Mesenchymal stem cell (in vitro differentiated cells and primary cell): Measurements from ENCODE around the gene PSG5. TPM values are rescaled to one million over a fixed set of nuclear protein-coding genes. Genes with fewer than 3 reads are reported as not detected.
"Not testable (repeated sequence)": the region's sequence is repeated elsewhere in the genome, so short reads cannot be mapped to it uniquely, and the experiment has no call there.

Source experiments
- DNase-seq: peaks from one replicate; pipeline ENCODE4 v3.0.0-alpha.2; 2013
- H2AFZ ChIP-seq: one replicate; pipeline ENCODE4 v1.6.1; 2013; ENCODE audit warnings: low read depth, mild to moderate bottlenecking, control low read depth, inconsistent platforms, low read length, moderate library complexity
- H2AK5ac ChIP-seq: 2 replicates; pipeline ENCODE4 v1.6.1; 2013; ENCODE audit warnings: low read length, moderate library complexity, mild to moderate bottlenecking, inconsistent platforms; ENCODE audit not compliant: severe bottlenecking
- H2BK120ac ChIP-seq: one replicate; pipeline ENCODE4 v1.6.1; 2013; ENCODE audit warnings: low read depth, mild to moderate bottlenecking, inconsistent platforms, low read length, moderate library complexity
- H2BK12ac ChIP-seq, 2 experiments: one replicate each; pipeline ENCODE4 v1.6.1; 2013; ENCODE audit warnings: inconsistent platforms in 2 of 2, low read length in 2 of 2, mild to moderate bottlenecking in 2 of 2, moderate library complexity in 2 of 2, control low read depth in 1 of 2
- H2BK15ac ChIP-seq: one replicate; pipeline ENCODE4 v1.6.1; 2013; ENCODE audit warnings: mild to moderate bottlenecking, low read depth, inconsistent platforms; ENCODE audit not compliant: poor library complexity, severe bottlenecking
- H2BK5ac ChIP-seq: 2 replicates; pipeline ENCODE4 v1.6.1; 2013; ENCODE audit warnings: low read depth, mild to moderate bottlenecking, low read length, control low read depth, inconsistent platforms; ENCODE audit not compliant: poor library complexity, severe bottlenecking
- H3K14ac ChIP-seq, 2 experiments: one replicate each; pipeline ENCODE4 v1.6.1; 2013; ENCODE audit warnings: inconsistent platforms in 2 of 2, low read length in 2 of 2, control low read depth in 1 of 2, mild to moderate bottlenecking in 1 of 2, moderate library complexity in 1 of 2
- H3K18ac ChIP-seq, 2 experiments: one replicate each; pipeline ENCODE4 v1.6.1; 2013; ENCODE audit warnings: inconsistent platforms in 2 of 2, low read length in 2 of 2, control low read depth in 1 of 2, low read depth in 1 of 2, mild to moderate bottlenecking in 1 of 2
- H3K23ac ChIP-seq, 2 experiments: one replicate each; pipeline ENCODE4 v1.6.1; 2013; ENCODE audit warnings: inconsistent platforms in 2 of 2, low read length in 2 of 2, mild to moderate bottlenecking in 2 of 2, moderate library complexity in 2 of 2, control low read depth in 1 of 2
- H3K27ac ChIP-seq: 2 replicates; pipeline ENCODE4 v1.5.1; 2013; ENCODE audit warnings: mild to moderate bottlenecking, moderate library complexity, low read length, control low read depth, inconsistent platforms; ENCODE audit not compliant: poor library complexity, severe bottlenecking
- H3K27me3 ChIP-seq, 2 experiments: 2 replicates each; pipeline versions ENCODE4 v1.6.1 to v1.7.0; 2013; ENCODE audit warnings: low read length in 2 of 2, mild to moderate bottlenecking in 2 of 2, moderate library complexity in 2 of 2, control low read depth in 1 of 2, inconsistent platforms in 1 of 2; ENCODE audit not compliant: control insufficient read depth in 1 of 2, insufficient read depth in 1 of 2
- H3K36me3 ChIP-seq, 2 experiments: 2 replicates each; pipeline versions ENCODE4 v1.6.1 to v1.7.0; 2013; ENCODE audit warnings: low read length in 2 of 2, control low read depth in 1 of 2, inconsistent platforms in 1 of 2, low read depth in 1 of 2, mild to moderate bottlenecking in 1 of 2; ENCODE audit not compliant: insufficient read depth in 2 of 2, control insufficient read depth in 1 of 2
- H3K4ac ChIP-seq, 2 experiments: one replicate each; pipeline ENCODE4 v1.6.1; 2013; ENCODE audit warnings: inconsistent platforms in 2 of 2, low read length in 2 of 2, mild to moderate bottlenecking in 2 of 2, moderate library complexity in 2 of 2, control low read depth in 1 of 2, low read depth in 1 of 2
- H3K4me1 ChIP-seq: 2 replicates; pipeline ENCODE4 v1.6.1; 2013; ENCODE audit warnings: low read depth, low read length, control low read depth; ENCODE audit not compliant: control insufficient read depth, insufficient read depth
- H3K4me2 ChIP-seq: 2 replicates; pipeline ENCODE4 v1.6.1; 2013; ENCODE audit warnings: low read length, mild to moderate bottlenecking, inconsistent platforms; ENCODE audit not compliant: poor library complexity, severe bottlenecking
- H3K4me3 ChIP-seq, 2 experiments: 2 replicates each; pipeline versions ENCODE4 v1.5.1 to v1.7.0; 2013; ENCODE audit warnings: low read length in 2 of 2, mild to moderate bottlenecking in 2 of 2, control low read depth in 1 of 2, low read depth in 1 of 2; ENCODE audit not compliant: insufficient read depth in 1 of 2
- H3K79me1 ChIP-seq: replicated peaks from 2 replicates; pipeline ENCODE4 v1.6.1; 2013; ENCODE audit warnings: mild to moderate bottlenecking, control low read depth, low read length, inconsistent platforms; ENCODE audit not compliant: poor library complexity, severe bottlenecking
- H3K9ac ChIP-seq: 2 replicates; pipeline ENCODE4 v1.7.0; 2013; ENCODE audit warnings: mild to moderate bottlenecking, low read length, moderate library complexity
- H3K9me3 ChIP-seq: 2 replicates; pipeline ENCODE4 v1.7.0; 2013; ENCODE audit warnings: mild to moderate bottlenecking, low read length; ENCODE audit not compliant: control insufficient read depth
- H4K8ac ChIP-seq: one replicate; pipeline ENCODE4 v1.6.1; 2013; ENCODE audit warnings: inconsistent platforms, mild to moderate bottlenecking, low read length, moderate library complexity
- H4K91ac ChIP-seq: one replicate; pipeline ENCODE4 v1.6.1; 2013; ENCODE audit warnings: mild to moderate bottlenecking, low read length, inconsistent platforms
- WGBS: methylation state at CpG from one replicate; pipeline ENCODE4 v1.1.7; 2013; ENCODE audit warnings: mixed read lengths; 5-methylcytosine and 5-hydroxymethylcytosine counted together
- polyA plus RNA-seq, 2 experiments: library from polyadenylated mRNA; stranded (reverse); fragments of 200-250 nt; gene quantifications; one replicate each; pipeline ENCODE4 v1.2.3, GENCODE V29; 2013

PSG5 gene
- 0.30 TPM for polyA plus RNA-seq (2013, experiment 1 of 2)
- polyA plus RNA-seq (2013, experiment 2 of 2): 0.30 TPM

DNA sequence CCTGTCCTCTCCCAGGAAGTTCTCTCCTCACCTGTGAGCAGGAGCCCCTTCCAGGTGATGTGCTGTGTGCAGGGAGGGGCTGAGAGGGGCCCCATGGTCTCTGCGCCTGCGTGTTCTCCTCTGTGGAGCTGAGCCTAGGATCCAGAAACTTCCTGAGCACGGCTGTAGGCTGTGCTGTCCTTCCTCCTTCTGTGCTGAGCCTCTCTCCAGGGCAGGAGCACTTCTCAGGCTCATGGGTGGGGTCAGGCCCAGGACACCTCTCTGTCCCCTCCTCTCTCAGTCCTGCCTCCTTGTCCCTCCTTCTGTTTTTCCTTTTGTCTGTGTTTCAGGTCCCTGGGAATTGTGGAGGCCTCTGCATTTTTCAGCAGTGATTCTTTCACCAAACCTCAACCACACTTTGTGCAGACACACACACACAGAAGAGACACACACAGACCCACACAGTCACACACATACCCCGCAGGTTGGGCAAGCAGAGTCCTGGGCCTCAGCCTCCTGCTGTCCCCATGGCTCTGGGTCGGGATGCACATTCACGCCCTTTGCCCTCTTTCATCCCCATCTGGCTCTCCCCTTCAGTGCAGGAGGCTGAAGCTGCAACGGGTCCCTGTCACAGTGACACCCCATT is at the start of gene PSG5:
Gene PSG5 (minus strand): TSS at position 226 of the 625 bp plus-strand sequence. CDS start 131 bp downstream, at position 95.
- DNase-seq, H2BK120ac ChIP-seq, H3K4me2 ChIP-seq, H2BK15ac ChIP-seq, H3K4ac ChIP-seq, H3K23ac ChIP-seq, H3K18ac ChIP-seq, H3K14ac ChIP-seq, H2BK12ac ChIP-seq, H3K4me3 ChIP-seq, H3K4me1 ChIP-seq, H2BK5ac ChIP-seq, H3K79me1 ChIP-seq, H4K8ac ChIP-seq, H3K36me3 ChIP-seq, H3K9ac ChIP-seq, H2AFZ ChIP-seq, H2AK5ac ChIP-seq, H3K9me3 ChIP-seq, H3K27me3 ChIP-seq, H3K27ac ChIP-seq, H4K91ac ChIP-seq: not testable (repeated sequence)
- WGBS: 52% methylated on average over 7 of the region's 7 CpGs

DNA sequence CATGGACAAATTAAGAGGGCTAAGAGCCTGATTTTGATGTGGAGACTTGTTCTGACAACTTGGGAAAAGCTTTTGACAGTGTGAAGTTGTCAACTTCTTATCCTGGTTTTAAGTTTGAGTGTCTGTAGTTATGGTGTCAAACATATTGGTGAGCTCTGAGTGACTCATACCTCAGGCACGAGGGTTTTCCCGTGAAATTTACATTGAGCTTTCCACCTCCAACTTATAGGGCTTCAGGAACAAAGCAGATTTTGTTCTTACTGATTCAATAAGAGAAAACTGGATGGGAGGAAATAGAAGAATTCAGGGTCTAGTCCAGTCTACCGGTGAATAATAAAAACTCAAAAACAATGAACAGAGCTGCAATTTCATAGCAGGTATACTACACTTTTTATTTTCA is 49.4 kb upstream of the PSG5 start:
- not testable (repeated sequence) for H3K27ac ChIP-seq, H2AFZ ChIP-seq, H3K36me3 ChIP-seq, H2BK15ac ChIP-seq, H3K9me3 ChIP-seq, H2BK120ac ChIP-seq, H3K4me2 ChIP-seq, H3K4me1 ChIP-seq, H2BK12ac ChIP-seq, H2BK5ac ChIP-seq, H4K8ac ChIP-seq, H3K18ac ChIP-seq, H3K14ac ChIP-seq, H3K4me3 ChIP-seq, H2AK5ac ChIP-seq, H3K9ac ChIP-seq, H3K4ac ChIP-seq, H3K23ac ChIP-seq, H3K27me3 ChIP-seq, H4K91ac ChIP-seq, DNase-seq, H3K79me1 ChIP-seq
- no CpG with 5 or more reads among the region's 3 CpGs for WGBS

DNA sequence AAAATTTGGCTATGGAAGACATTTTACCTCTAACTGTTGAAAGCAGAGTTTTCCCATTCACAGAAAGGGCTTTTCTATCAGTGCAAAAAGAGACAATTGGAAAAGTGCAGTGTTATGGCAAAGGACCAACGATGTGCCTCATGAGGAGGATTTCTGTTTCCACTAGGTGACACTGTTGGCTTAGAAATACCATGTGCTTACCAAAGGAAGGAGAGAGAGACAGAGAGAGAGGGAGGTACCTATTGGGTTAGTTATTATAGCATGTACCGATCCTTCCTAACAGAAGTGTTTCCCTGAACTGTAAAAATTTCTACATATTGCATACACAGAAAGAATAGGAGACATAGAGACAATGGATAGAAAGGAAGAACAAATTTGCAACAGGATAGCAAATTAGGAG is 43.0 kb upstream of the PSG5 start:
- WGBS: 39% methylated on average over 1 of the region's 2 CpGs
- Histone ChIP-seq H2BK120ac (no peak overlapping the region), H3K79me1 (no peaks in the 10 kb centered on the region), H2BK15ac (no peak overlapping the region), H3K4me1 (no peaks in the 10 kb centered on the region), H3K18ac (no peak overlapping the region), H3K14ac (no peak overlapping the region), H2AK5ac (no peak overlapping the region), H3K9ac (no peak overlapping the region), H3K36me3 (no peaks in the 10 kb centered on the region), H3K27ac (no peak overlapping the region), H4K91ac (no peak overlapping the region), H3K4me2 (no peak overlapping the region), H3K23ac (no peak overlapping the region), H3K9me3 (peaks cover 10% of the 10 kb centered on the region), H2AFZ (no peak overlapping the region), H3K4me3 (no peak overlapping the region), H4K8ac (no peak overlapping the region), H3K27me3 (no peaks in the 10 kb centered on the region), H2BK12ac (no peak overlapping the region), H2BK5ac (no peak overlapping the region), H3K4ac (no peak overlapping the region)
- DNase-seq: no peak

DNA sequence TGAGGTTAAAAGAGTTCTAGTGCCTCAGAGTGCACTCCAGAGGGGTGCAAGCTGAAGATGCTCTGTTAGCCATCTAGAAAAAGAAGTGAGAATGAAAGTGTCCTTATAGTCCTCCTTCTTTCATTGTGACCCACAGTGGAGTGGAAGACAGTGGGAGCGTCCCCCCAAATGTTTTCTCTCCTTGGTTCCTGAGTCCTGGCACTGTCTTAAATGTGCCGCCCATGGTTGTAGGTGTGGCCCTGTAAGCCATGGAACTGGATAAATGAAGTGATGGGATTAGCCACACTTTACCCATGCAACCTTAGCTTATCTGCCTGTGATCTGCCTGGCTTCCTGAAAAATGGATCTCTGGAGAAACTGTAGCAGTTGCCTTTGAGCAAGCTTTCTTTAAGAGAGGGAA is 42.4 kb upstream of the PSG5 start:
- H3K36me3 ChIP-seq, H3K27me3 ChIP-seq, H3K9ac ChIP-seq, H3K14ac ChIP-seq, H4K91ac ChIP-seq, H3K4ac ChIP-seq, H3K4me1 ChIP-seq, H2BK12ac ChIP-seq, H3K4me3 ChIP-seq, H3K4me2 ChIP-seq, H3K18ac ChIP-seq, H3K79me1 ChIP-seq, H2BK15ac ChIP-seq, H2BK5ac ChIP-seq, H2AFZ ChIP-seq, H2AK5ac ChIP-seq, H4K8ac ChIP-seq, H3K9me3 ChIP-seq, H3K27ac ChIP-seq, H3K23ac ChIP-seq, H2BK120ac ChIP-seq: not testable (repeated sequence)
- WGBS: 100% methylated on average over 1 of the region's 2 CpGs
- peak; percentile 1 for DNase-seq
